DMS 273 (cell line): ENCODE data around the gene HOXA10.

ENCODE experiments used
- DNase-seq: peaks from one replicate; lab custom pipeline; 2025; ENCODE audit not compliant: unreplicated experiment; lab: John Stamatoyannopoulos, UW

HOXA10 gene

GRCh38 chr7:27203964-27204594 lies 30.0 kb upstream of the HOXA10 start:
- no peak for DNase-seq

GRCh38 chr7:27203365-27203953 lies 29.3 kb upstream of the HOXA10 start:
- DNase-seq, result no peak

GRCh38 chr7:27202862-27203134 lies 28.7 kb upstream of the HOXA10 start:
- DNase-seq, result no peak

- DNase-seq, result no peak
Observed at GRCh38 chr7:27202018-27202861, 28.1 kb upstream of the HOXA10 start.

GRCh38 chr7:27201580-27202017 lies 27.5 kb upstream of the HOXA10 start:
- no peak for DNase-seq

- peak; percentile 57 for DNase-seq
Observed at GRCh38 chr7:27200761-27201579, 26.9 kb upstream of the HOXA10 start.

GRCh38 chr7:27199849-27200760 lies 26.0 kb upstream of the HOXA10 start, which contains the start of gene HOXA13:
Gene HOXA13 (minus strand): TSS chr7:27200091. CDS start chr7:27200077, 14 bp downstream.
- DNase-seq, result peak; percentile 96

GRCh38 chr7:27198871-27199801 lies 25.0 kb upstream of the HOXA10 start:
- peak; percentile 91 for DNase-seq

- no peak for DNase-seq
Observed at GRCh38 chr7:27198138-27198841, 24.2 kb upstream of the HOXA10 start.

- DNase-seq, result no peak
Observed at GRCh38 chr7:27197137-27198042, 23.3 kb upstream of the HOXA10 start.

GRCh38 chr7:27196287-27196767 lies 22.2 kb upstream of the HOXA10 start:
- peak; percentile 90 for DNase-seq

- DNase-seq, result no peak
Observed at GRCh38 chr7:27194686-27195379, 20.7 kb upstream of the HOXA10 start.

GRCh38 chr7:27194002-27194352 lies 19.9 kb upstream of the HOXA10 start:
- no peak for DNase-seq

- no peak for DNase-seq
Observed at GRCh38 chr7:27193335-27194001, 19.3 kb upstream of the HOXA10 start.

GRCh38 chr7:27192546-27193334 lies 18.6 kb upstream of the HOXA10 start:
- DNase-seq, result no peak
